ENCODE data around the gene SCD.

Gene SCD

DNA sequence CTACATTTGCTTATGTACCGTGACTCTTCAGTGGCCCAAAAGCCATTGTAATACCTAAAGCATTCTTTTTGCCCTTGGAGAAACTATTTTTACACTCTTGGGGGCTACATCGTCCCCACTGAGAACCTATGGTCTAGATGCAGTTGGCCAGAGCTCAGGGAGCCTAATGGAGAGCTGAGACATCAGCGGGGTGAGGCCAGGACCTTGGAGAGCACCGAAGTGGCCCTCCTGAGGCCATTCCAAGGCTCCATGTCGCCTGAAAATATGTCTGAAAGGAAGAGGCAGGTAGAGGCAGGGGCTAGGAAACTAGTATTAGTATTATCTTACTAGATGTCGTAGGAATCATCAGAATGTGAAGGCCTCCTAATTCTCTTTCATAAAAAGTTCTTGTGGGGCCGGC lies 21.9 kb upstream of the SCD start:
- Histone ChIP-seq H3K27ac (ENCODE audit: low read depth, low read length) (no peak overlapping the region), H3K36me3 (ENCODE audit: insufficient read depth, low read length) (no peaks in the 10 kb centered on the region), H3K9me3 (ENCODE audit: low read length) (no peaks in the 10 kb centered on the region), H3K4me3 (ENCODE audit: low read depth in 1 of 2, low read length in 2 of 2) (no peak overlapping the region), H3K27me3 (ENCODE audit: control insufficient read depth in 1 of 2, insufficient read depth in 2 of 2, low read length in 2 of 2) (peaks cover 0 to 9% of the 10 kb centered on the region in 2 donors), H3K4me1 (ENCODE audit: insufficient read depth, low read length) (no peaks in the 10 kb centered on the region), H3K9ac (ENCODE audit: low read length) (no peak overlapping the region)

DNA sequence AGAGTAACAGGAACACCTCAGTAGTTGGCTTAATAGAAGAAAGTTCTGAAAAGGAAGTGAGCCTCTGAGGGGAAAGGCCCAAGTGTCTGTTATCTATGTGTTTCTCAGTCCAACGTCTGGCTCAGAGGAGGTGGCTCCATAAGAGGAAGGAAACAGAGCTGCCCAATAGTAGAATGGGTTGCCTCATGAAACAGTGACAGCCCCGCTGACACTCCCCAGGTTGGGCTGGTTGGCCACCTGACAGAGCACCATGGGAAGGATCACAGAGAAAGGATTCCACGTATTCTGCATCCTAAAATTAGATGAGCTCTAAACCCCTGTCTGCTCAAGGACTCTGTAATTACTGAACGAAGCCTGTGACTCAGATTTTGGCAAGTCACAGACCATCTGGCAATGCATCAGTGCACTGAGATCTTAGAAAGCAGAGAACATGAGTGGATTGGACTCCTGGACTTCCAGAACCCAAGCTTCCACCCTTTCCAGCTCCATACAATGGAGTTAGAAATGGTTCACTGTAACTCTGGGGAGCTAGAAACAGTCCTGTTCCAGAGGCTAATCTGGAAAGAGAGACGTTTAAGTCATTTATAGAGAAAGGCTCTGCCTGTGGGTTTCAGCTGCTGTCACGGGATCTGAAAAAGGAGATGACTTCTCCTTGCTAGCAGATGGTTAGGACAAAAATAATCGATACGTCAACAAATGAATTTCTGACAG lies 19.9 kb upstream of the SCD start:
- H3K4me1 ChIP-seq (ENCODE audit: insufficient read depth, low read length), result no peaks in the 10 kb centered on the region
- H3K9me3 ChIP-seq (ENCODE audit: low read length), result no peaks in the 10 kb centered on the region
- no peaks in the 10 kb centered on the region for H3K36me3 ChIP-seq (ENCODE audit: insufficient read depth, low read length)
- no peak overlapping the region for H3K9ac ChIP-seq (ENCODE audit: low read length)
- H3K4me3 ChIP-seq (ENCODE audit: low read depth in 1 of 2, low read length in 2 of 2), result no peak overlapping the region
- peaks cover 0 to 23% of the 10 kb centered on the region in 2 donors for H3K27me3 ChIP-seq (ENCODE audit: control insufficient read depth in 1 of 2, insufficient read depth in 2 of 2, low read length in 2 of 2)
- H3K27ac ChIP-seq (ENCODE audit: low read depth, low read length), result no peak overlapping the region

DNA sequence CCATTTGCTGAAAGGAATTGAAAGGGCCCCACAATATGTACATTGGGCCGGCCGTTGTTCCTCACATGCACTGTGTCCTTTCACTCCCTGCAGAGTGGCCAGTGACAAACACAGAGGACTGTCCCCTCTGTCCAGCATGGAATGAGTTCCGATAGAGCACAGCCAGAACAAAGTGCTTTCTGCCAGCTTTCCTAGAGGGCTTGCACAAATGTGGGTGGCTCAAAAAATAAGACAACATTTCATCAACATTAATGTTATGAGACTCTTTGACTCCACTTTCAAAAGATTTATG lies 19.4 kb upstream of the SCD start:
- Histone ChIP-seq H3K4me1 (ENCODE audit: insufficient read depth, low read length) (no peaks in the 10 kb centered on the region), H3K9ac (ENCODE audit: low read length) (no peak overlapping the region), H3K27ac (ENCODE audit: low read depth, low read length) (no peak overlapping the region), H3K27me3 (ENCODE audit: control insufficient read depth in 1 of 2, insufficient read depth in 2 of 2, low read length in 2 of 2) (peaks cover 0 to 23% of the 10 kb centered on the region in 2 donors), H3K36me3 (ENCODE audit: insufficient read depth, low read length) (no peaks in the 10 kb centered on the region), H3K9me3 (ENCODE audit: low read length) (no peaks in the 10 kb centered on the region), H3K4me3 (ENCODE audit: low read depth in 1 of 2, low read length in 2 of 2) (no peak overlapping the region)

DNA sequence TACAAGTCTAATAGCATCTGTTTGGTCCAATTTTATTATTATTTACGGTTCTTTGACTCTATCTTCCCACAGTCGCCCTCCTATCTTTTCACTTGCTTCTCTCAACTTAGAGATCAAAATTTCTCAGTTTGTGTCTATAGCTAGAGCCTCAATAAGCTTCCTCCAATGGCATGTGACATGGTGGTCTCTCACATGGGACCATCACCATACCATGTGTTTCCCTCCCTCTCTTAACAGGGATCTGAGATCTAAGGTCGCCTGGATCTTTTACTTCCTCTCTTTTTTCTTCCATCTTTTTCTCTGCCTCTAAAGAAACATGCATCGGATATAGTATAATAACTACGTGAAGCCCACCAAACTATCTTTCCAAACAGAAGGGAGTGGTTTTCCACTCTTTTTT lies 18.8 kb upstream of the SCD start:
- Histone ChIP-seq H3K27me3 (ENCODE audit: control insufficient read depth in 1 of 2, insufficient read depth in 2 of 2, low read length in 2 of 2) (peaks cover 0 to 23% of the 10 kb centered on the region in 2 donors), H3K27ac (ENCODE audit: low read depth, low read length) (no peak overlapping the region), H3K4me3 (ENCODE audit: low read depth in 1 of 2, low read length in 2 of 2) (no peak overlapping the region), H3K9me3 (ENCODE audit: low read length) (no peaks in the 10 kb centered on the region), H3K9ac (ENCODE audit: low read length) (no peak overlapping the region), H3K36me3 (ENCODE audit: insufficient read depth, low read length) (no peaks in the 10 kb centered on the region), H3K4me1 (ENCODE audit: insufficient read depth, low read length) (no peaks in the 10 kb centered on the region)

DNA sequence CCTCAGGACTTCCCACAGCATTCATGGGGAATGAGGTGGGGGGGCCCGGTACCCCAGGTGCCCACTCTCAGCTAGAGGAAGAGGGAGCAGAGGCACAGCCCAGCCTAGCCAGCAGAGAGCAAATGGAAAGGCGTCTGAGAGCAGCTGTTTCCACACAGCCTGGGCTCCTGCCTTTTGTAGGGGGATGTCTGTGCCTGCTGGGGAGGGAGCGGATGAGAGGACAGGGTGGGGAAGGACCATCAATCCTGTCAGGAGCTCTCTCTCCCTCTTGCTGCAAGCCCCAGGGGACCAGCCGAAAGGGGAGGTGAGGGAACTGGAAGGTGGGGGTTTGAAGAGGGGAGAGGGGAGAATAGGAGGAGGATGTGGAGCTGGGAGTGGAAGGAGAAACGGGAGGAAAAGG lies 17.0 kb upstream of the SCD start, which contains the start of gene PKD2L1:
Gene PKD2L1 (minus strand): TSS at position 150 of the 400 bp plus-strand sequence. CDS start 125 bp downstream, at position 25.
- Histone ChIP-seq H3K9ac (ENCODE audit: low read length) (no peak within 1 kb of the TSS), H3K27me3 (ENCODE audit: control insufficient read depth in 1 of 2, insufficient read depth in 2 of 2, low read length in 2 of 2) (peaks cover 0 to 23% of the 10 kb centered on the region in 2 donors), H3K9me3 (ENCODE audit: low read length) (no peaks in the 10 kb centered on the region), H3K4me1 (ENCODE audit: insufficient read depth, low read length) (no peaks in the 10 kb centered on the region), H3K36me3 (ENCODE audit: insufficient read depth, low read length) (no peaks in the 10 kb centered on the region), H3K4me3 (ENCODE audit: low read depth in 1 of 2, low read length in 2 of 2) (no peak within 1 kb of the TSS), H3K27ac (ENCODE audit: low read depth, low read length) (no peak within 1 kb of the TSS)

DNA sequence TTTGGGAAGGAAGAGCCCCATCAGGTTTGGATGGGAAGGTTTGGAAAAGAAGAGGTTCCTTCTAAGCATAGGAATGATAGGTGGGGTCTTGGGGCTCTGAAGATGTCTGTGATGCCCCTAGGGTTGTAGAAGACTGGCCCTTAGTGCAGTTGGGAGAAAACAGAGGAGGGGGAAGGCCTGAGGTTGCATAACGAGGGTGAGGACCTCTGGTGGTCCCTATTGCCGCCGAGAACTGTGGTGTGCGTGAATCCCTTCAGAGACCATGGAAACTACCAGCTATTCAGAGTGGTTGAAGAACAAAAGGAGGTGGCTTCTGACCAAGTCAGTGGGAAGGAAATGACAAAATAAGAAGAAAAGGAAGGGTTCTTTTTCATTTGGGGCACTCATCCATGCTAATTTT lies 13.9 kb upstream of the SCD start:
- H3K9ac ChIP-seq (ENCODE audit: low read length), result no peak overlapping the region
- no peaks in the 10 kb centered on the region for H3K36me3 ChIP-seq (ENCODE audit: insufficient read depth, low read length)
- H3K27me3 ChIP-seq (ENCODE audit: control insufficient read depth in 1 of 2, insufficient read depth in 2 of 2, low read length in 2 of 2), result peaks cover 0 to 23% of the 10 kb centered on the region in 2 donors

DNA sequence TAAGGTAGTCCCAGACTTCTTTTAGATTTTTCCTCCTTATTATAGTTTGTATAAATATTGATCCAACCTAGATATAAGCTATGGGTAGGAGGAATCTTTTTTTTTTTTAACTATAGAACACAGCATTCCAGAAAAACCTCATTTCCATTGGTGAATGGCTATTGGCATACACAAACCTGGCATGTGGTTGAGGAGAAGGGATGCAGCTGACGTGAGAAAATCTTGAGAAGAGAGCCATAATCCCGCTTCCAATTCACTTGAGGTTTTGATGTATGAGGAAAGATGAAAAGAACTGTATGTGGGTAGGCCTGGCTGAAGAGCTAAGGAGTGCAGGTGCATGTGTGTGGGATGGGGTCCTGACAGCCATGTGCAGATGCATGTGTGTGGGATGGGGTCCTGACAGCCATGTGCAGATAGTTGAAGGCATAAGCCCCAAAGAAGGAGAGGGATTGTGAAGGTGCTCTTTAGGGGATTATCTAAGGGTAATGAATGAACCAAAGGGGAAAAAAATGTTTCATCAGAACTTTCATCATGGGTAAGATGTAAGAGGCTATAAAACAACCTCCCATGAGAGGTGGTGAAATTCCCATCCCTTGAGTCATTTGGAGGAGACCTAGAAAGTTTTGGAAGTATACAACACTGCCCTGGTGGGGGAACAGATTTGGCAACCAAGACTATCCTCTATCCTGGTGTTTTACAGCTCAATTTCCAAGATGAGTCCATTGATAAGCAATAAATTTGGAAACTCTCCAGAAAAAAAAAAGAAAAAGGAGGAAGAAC lies 13.2 kb upstream of the SCD start:
- Histone ChIP-seq H3K9ac (ENCODE audit: low read length) (no peak overlapping the region), H3K4me1 (ENCODE audit: insufficient read depth, low read length) (no peaks in the 10 kb centered on the region), H3K27me3 (ENCODE audit: control insufficient read depth in 1 of 2, insufficient read depth in 2 of 2, low read length in 2 of 2) (peaks cover 0 to 23% of the 10 kb centered on the region in 2 donors), H3K27ac (ENCODE audit: low read depth, low read length) (no peak overlapping the region), H3K9me3 (ENCODE audit: low read length) (no peaks in the 10 kb centered on the region), H3K4me3 (ENCODE audit: low read depth in 1 of 2, low read length in 2 of 2) (no peak overlapping the region), H3K36me3 (ENCODE audit: insufficient read depth, low read length) (no peaks in the 10 kb centered on the region)

More for the DNA sequence above, 13.9 kb upstream of the SCD start:
- Histone ChIP-seq H3K4me3 (ENCODE audit: low read depth in 1 of 2, low read length in 2 of 2) (no peak overlapping the region), H3K9me3 (ENCODE audit: low read length) (no peaks in the 10 kb centered on the region), H3K4me1 (ENCODE audit: insufficient read depth, low read length) (no peaks in the 10 kb centered on the region), H3K27ac (ENCODE audit: low read depth, low read length) (no peak overlapping the region)

DNA sequence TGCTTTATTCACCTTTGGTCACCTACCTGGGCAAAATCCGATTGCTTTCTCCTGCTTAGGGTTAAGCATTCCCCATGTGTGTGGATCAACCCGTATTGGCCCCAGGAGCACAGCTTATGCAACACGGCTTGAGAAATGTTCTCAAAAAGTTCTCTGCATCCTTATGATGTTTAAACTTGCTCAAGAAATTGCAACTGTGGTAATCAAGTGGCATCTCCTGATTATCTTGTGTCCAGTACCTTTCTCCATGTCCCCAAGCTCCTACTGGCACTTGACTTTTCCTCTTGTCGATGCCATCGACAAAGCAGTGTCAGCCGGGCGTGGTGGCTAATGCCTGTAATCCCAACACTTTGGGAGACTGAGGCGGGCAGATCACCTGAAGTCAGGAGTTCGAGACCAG lies 12.3 kb upstream of the SCD start:
- no peak overlapping the region for H3K27ac ChIP-seq (ENCODE audit: low read depth, low read length)
- H3K36me3 ChIP-seq (ENCODE audit: insufficient read depth, low read length), result no peaks in the 10 kb centered on the region
- H3K4me3 ChIP-seq (ENCODE audit: low read depth in 1 of 2, low read length in 2 of 2), result no peak overlapping the region
- H3K9ac ChIP-seq (ENCODE audit: low read length), result no peak overlapping the region
- H3K4me1 ChIP-seq (ENCODE audit: insufficient read depth, low read length), result no peaks in the 10 kb centered on the region
- no peaks in the 10 kb centered on the region for H3K9me3 ChIP-seq (ENCODE audit: low read length)
- peaks cover 0 to 17% of the 10 kb centered on the region in 2 donors for H3K27me3 ChIP-seq (ENCODE audit: control insufficient read depth in 1 of 2, insufficient read depth in 2 of 2, low read length in 2 of 2)

DNA sequence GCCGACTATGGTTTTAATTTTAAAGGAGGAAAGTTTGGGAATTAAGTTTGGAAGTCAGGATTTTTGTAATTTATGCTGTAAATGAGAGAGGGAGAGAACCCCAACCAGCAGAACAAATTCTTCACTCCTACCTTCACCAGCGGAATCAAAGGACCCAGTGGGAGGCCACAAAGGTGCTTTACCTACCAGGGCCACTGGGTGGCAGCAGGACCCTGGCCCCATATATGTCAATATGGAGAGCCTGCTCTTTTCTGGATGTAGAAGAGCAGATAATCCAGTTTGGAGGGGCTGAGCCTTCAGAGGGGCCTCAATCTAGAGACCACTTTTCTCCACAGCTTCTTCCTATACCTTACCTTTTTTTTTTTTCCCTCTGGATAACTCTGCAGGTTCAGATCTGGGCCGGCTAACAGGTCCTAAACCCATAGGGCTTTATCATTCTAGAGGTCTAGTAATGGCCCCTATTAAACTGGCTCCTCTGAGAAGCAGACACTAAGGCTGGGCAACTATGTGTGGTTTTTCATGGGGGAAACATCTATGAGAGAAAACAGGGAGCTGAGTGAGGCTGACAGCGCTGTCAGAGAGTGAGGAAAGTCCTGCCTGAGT lies 8.5 kb upstream of the SCD start:
- no peak overlapping the region for H3K27ac ChIP-seq (ENCODE audit: low read depth, low read length)
- no peak overlapping the region for H3K9ac ChIP-seq (ENCODE audit: low read length)
- no peak overlapping the region for H3K4me3 ChIP-seq (ENCODE audit: low read depth in 1 of 2, low read length in 2 of 2)
- no peaks in the 10 kb centered on the region for H3K4me1 ChIP-seq (ENCODE audit: insufficient read depth, low read length)
- no peaks in the 10 kb centered on the region for H3K27me3 ChIP-seq (ENCODE audit: control insufficient read depth in 1 of 2, insufficient read depth in 2 of 2, low read length in 2 of 2)
- no peaks in the 10 kb centered on the region for H3K9me3 ChIP-seq (ENCODE audit: low read length)
- H3K36me3 ChIP-seq (ENCODE audit: insufficient read depth, low read length), result no peaks in the 10 kb centered on the region

DNA sequence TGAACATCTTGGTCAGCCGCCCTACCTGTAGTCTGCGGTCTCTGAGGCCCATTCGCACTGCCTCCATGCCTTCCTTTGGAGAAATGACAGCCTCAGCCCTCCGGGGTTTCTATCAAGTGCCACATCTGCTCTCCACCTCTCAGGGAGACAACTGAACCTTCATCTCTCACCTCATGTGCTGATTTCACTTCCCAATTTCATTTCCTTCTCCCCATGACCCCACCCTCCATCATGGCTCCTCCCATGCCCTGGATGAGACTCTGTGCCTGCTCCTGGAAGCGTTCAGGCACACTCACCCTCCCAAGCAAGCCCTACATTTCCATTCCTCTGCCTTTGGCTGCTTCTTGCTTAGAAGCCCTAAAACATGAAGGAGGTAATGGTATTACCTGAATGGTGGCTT lies 7.8 kb upstream of the SCD start:
- no peaks in the 10 kb centered on the region for H3K4me1 ChIP-seq (ENCODE audit: insufficient read depth, low read length)
- no peak overlapping the region for H3K9ac ChIP-seq (ENCODE audit: low read length)
- H3K27ac ChIP-seq (ENCODE audit: low read depth, low read length), result no peak overlapping the region
- no peaks in the 10 kb centered on the region for H3K27me3 ChIP-seq (ENCODE audit: control insufficient read depth in 1 of 2, insufficient read depth in 2 of 2, low read length in 2 of 2)
- H3K36me3 ChIP-seq (ENCODE audit: insufficient read depth, low read length), result no peaks in the 10 kb centered on the region
- H3K4me3 ChIP-seq (ENCODE audit: low read depth in 1 of 2, low read length in 2 of 2), result no peak overlapping the region
- H3K9me3 ChIP-seq (ENCODE audit: low read length), result no peaks in the 10 kb centered on the region

DNA sequence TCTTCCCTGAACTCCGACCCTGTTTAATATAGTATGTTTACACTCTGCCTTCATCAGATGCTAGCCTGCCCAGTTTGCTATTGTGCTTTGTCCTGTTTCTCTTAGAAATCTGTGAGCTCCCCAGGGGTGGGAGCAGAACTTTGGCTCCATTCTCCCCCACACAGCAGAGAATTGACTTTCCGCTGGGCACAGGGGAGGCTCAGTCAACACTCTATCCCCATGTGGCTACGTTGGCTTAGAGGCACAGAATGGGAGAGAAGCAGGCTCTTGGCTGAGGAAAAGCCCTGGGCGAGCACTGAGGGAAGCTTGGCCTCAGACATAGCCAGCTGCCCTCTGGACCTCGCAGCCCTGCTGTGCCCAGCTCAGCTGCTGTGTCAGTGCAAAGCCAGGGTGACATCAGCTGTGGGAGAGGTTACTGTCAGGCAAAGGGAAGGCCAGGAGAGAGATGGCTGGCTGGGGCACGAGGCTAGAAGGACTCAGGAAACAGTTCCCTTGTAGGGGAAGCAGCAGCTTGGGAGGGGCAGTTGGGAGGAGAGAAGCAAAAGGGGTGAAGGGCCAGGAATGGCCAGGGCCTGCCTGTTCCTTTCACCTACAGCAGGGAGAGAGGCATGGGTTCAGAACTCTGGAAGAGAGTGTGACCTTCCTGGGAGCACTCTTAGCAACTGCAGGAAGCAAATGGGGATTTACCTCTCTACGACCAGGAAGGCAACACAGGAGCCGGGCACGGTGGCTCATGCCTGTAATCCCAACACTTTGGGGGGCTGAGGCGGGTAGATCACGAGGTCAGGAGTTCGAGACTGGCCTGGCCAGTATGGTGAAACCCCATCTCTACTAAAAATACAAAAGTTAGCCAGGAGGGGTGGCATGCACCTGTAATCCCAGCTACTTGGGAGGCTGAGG lies 5.8 kb upstream of the SCD start:
- H3K4me1 ChIP-seq (ENCODE audit: insufficient read depth, low read length), result no peaks in the 10 kb centered on the region
- H3K4me3 ChIP-seq (ENCODE audit: low read depth in 1 of 2, low read length in 2 of 2), result no peak overlapping the region
- H3K27me3 ChIP-seq (ENCODE audit: control insufficient read depth in 1 of 2, insufficient read depth in 2 of 2, low read length in 2 of 2), result peaks cover 5% of the 10 kb centered on the region in 2 donors
- H3K27ac ChIP-seq (ENCODE audit: low read depth, low read length), result no peak overlapping the region
- H3K36me3 ChIP-seq (ENCODE audit: insufficient read depth, low read length), result no peaks in the 10 kb centered on the region
- H3K9ac ChIP-seq (ENCODE audit: low read length), result no peak overlapping the region
- no peaks in the 10 kb centered on the region for H3K9me3 ChIP-seq (ENCODE audit: low read length)
